GM19463 (cell line): ENCODE measurements around the gene RGL1.
"Not testable (repeated sequence)": the region's sequence is repeated elsewhere in the genome, so short reads cannot be mapped to it uniquely, and the experiment has no call there.

Source experiments
- ATAC-seq: cut with Tn5 transposase; IDR thresholded peaks from one replicate; pipeline ENCODE4 v1.9.1; 2021; ENCODE audit warnings: mild to moderate bottlenecking, moderate library complexity; ENCODE audit not compliant: unreplicated experiment

Gene RGL1

GRCh38 chr1:183804916-183805841 lies at the start of gene RGL1:
Gene RGL1, plus strand, starts transcription at chr1:183805120. Its CDS starts 178 bp downstream, at chr1:183805298.
- peak; percentile 58 for ATAC-seq

GRCh38 chr1:183756326-183756725 lies 48.6 kb upstream of the RGL1 start:
- ATAC-seq, result no peak

GRCh38 chr1:183757061-183757460 lies 47.9 kb upstream of the RGL1 start:
- ATAC-seq, result no peak

- no peak for ATAC-seq
Observed at GRCh38 chr1:183758913-183759312, 46.0 kb upstream of the RGL1 start.

- no peak for ATAC-seq
Observed at GRCh38 chr1:183760661-183761060, 44.3 kb upstream of the RGL1 start.

- no peak for ATAC-seq
Observed at GRCh38 chr1:183761871-183762270, 43.0 kb upstream of the RGL1 start.

- ATAC-seq, result not testable (repeated sequence)
Observed at GRCh38 chr1:183762856-183763255, 42.1 kb upstream of the RGL1 start.

- no peak for ATAC-seq
Observed at GRCh38 chr1:183764981-183765380, 39.9 kb upstream of the RGL1 start.

- no peak for ATAC-seq
Observed at GRCh38 chr1:183769956-183770815, 34.7 kb upstream of the RGL1 start.

- ATAC-seq, result no peak
Observed at GRCh38 chr1:183770816-183771128, 34.1 kb upstream of the RGL1 start.

- no peak for ATAC-seq
Observed at GRCh38 chr1:183773482-183774274, 31.2 kb upstream of the RGL1 start.

- ATAC-seq, result no peak
Observed at GRCh38 chr1:183774938-183775337, 30.0 kb upstream of the RGL1 start.

GRCh38 chr1:183776731-183777130 lies 28.2 kb upstream of the RGL1 start:
- ATAC-seq, result no peak

- no peak for ATAC-seq
Observed at GRCh38 chr1:183777328-183777727, 27.6 kb upstream of the RGL1 start.

GRCh38 chr1:183778045-183778444 lies 26.9 kb upstream of the RGL1 start:
- no peak for ATAC-seq

- no peak for ATAC-seq
Observed at GRCh38 chr1:183778568-183779433, 26.1 kb upstream of the RGL1 start.

- ATAC-seq, result no peak
Observed at GRCh38 chr1:183780159-183780558, 24.8 kb upstream of the RGL1 start.

GRCh38 chr1:183780757-183781156 lies 24.2 kb upstream of the RGL1 start:
- no peak for ATAC-seq

- no peak for ATAC-seq
Observed at GRCh38 chr1:183783342-183783741, 21.6 kb upstream of the RGL1 start.
